Heart right ventricle (tissue), 16 donors: ENCODE measurements around the gene PKHD1. TPM values are rescaled to one million over a fixed set of nuclear protein-coding genes. Genes with fewer than 3 reads are reported as not detected.

Experiments used
- ATAC-seq, 8 donors: fragments of 200-7000 bp; cut with Tn5 transposase; one replicate each; pipeline ENCODE4 v1.9.1; 2020; ENCODE audit warnings: mild to moderate bottlenecking in 8 of 8, moderate library complexity in 8 of 8, moderate number of reproducible peaks in 1 of 8
- DNase-seq, 2 donors: peaks; one replicate each; pipeline ENCODE4 v3.0.0-alpha.2; 2020
- H3K27ac ChIP-seq, 10 donors: fragments of 200-600 bp; sonication (generic) in 2 of 10; one replicate each; pipeline versions ENCODE4 v1.5.0 to v1.8.0; 2020 to 2022; ENCODE audit warnings: mild to moderate bottlenecking in 3 of 10
- H3K27me3 ChIP-seq, 7 donors: fragments of 200-600 bp; one replicate each; pipeline ENCODE4 v1.8.0; 2021 to 2022; ENCODE audit warnings: mild to moderate bottlenecking in 2 of 7
- H3K36me3 ChIP-seq, 9 donors: fragments of 200-600 bp; sonication (generic) in 1 of 9; one replicate each; pipeline versions ENCODE4 v1.5.0 to v1.8.0; 2020 to 2022; ENCODE audit warnings: mild to moderate bottlenecking in 2 of 9
- H3K4me1 ChIP-seq, 9 donors: fragments of 200-600 bp; sonication (generic) in 1 of 9; one replicate each; pipeline versions ENCODE4 v1.5.0 to v1.8.0; 2020 to 2022; ENCODE audit warnings: mild to moderate bottlenecking in 4 of 9
- H3K4me3 ChIP-seq, 10 donors: fragments of 200-600 bp; sonication (generic) in 2 of 10; one replicate each; pipeline versions ENCODE4 v1.5.0 to v1.8.0; 2020 to 2022; ENCODE audit warnings: mild to moderate bottlenecking in 7 of 10, moderate library complexity in 2 of 10
- H3K9me3 ChIP-seq, 11 donors: fragments of 200-600 bp in 10 of 11; sonication (generic) in 2 of 11; one replicate each; pipeline versions ENCODE4 v1.5.0 to v1.8.0; 2013 to 2022; ENCODE audit warnings: mild to moderate bottlenecking in 2 of 11, control low read depth in 1 of 11, moderate library complexity in 1 of 11
- CTCF ChIP-seq, 9 donors: fragments of 200-600 bp; sonication (generic) in 2 of 9; IDR thresholded peaks; one replicate each; pipeline versions ENCODE4 v1.5.0 to v1.8.0; 2021 to 2022; ENCODE audit warnings: antibody characterized with exemption in 9 of 9, mild to moderate bottlenecking in 5 of 9, moderate library complexity in 1 of 9
- WGBS, 2 donors: extraction: QIAGEN DNeasy Blood & Tissue Kit; methylation state at CpG; one replicate each; pipeline ENCODE4 v1.1.7; 2013; ENCODE audit warnings: inconsistent platforms in 1 of 2; 5-methylcytosine and 5-hydroxymethylcytosine counted together
- intact Hi-C, 10 donors: fragments of 100-400 bp; cut with DNase I; formaldehyde crosslinking; loops; one replicate each; pipeline versions ENCODE4 v1.11.1 to v1.14.2; 2022
- polyA plus RNA-seq, 2 donors: library from polyadenylated mRNA; stranded (reverse); fragments of 200-250 nt; gene quantifications; one replicate each; pipeline ENCODE4 v1.2.3, GENCODE V29; 2013
- total RNA-seq, 10 donors: library from RNA; stranded (reverse); fragmentation: NEBNext Ultra II Directional in 3 of 10; extraction: Animal tissue kit (Norgen Biotek cat#: 25700) in 3 of 10; gene quantifications; one replicate each; pipeline versions ENCODE4 v1.2.1 to v1.2.4, GENCODE V29; 2021 to 2023
- donor health status: Arrhythmogenic right ventricular cardiomyopathy.
- donor health status: ischemic (EF 13 %, LVEDD 7.1; RV severe dilation, severe dysfunction).
- donor health status: healthy with polysubstance abuse.
- donor health status: DM: no; HTN: yes; CAD: no.
- donor health status: DM: no; HTN: no; CAD: no.
- donor health status: ischemic (EF 25% LVEDD 6.9; RV normal size, moderate dysfunction).
- donor health status: ischemic (EF 25% LVEDD 5.7; RV mildly dilated, moderate dysfunction).
- donor health status: healthy.
- donor health status: DM: yes; HTN: yes; CAD: no.
- donor health status: Ischemic cardiomyopathy.
- donor health status: ischemic (EF 35%, LVEDD 5.7; RV mildly dilated, moderate dysfunction).
- donor health status: nonischemic (EF 11% LVEDD 7.7; RV severe dilation, severe dysfunction).
- donor health status: DM: yes; HTN: yes; CAD: no.
- donor health status: PGD.
- donor health status: ischemic (EF 29% LVEDD 5.4; RV normal size, mild dysfunction).
- donor health status: nonischemic (EF 23%, LVEDD 6.1; RV moderate dilation, normal function).

Gene PKHD1
- total and polyA plus RNA-seq, 12 donors = under 0.01 to 0.07 (median 0.02) TPM; not detected in 7

- TF ChIP-seq CTCF (IDR thresholded peaks at IDR 0.05) = no peak
- DNase-seq (no peak), ATAC-seq (no peak)
- intact Hi-C loops = loop anchor here in 1 of 10 donors (10.0 kb wide), 1 partner anchor 179 kb away; no protein-coding TSS in a partner anchor
- H3K4me1 ChIP-seq = no peaks in the 10 kb centered on the region
- 76 to 78% methylated on average over 2 of the region's 2 CpGs for WGBS, 2 donors
- H3K36me3 ChIP-seq = no peaks in the 10 kb centered on the region
- H3K27ac ChIP-seq = no peak overlapping the region
- H3K27me3 ChIP-seq = no peaks in the 10 kb centered on the region
- H3K9me3 ChIP-seq = no peaks in the 10 kb centered on the region
- no peak overlapping the region for H3K4me3 ChIP-seq
Measured at GRCh38 chr6:51743999-51744398, 343.4 kb downstream of the PKHD1 start.

GRCh38 chr6:51740658-51741057 is 346.8 kb downstream of the PKHD1 start:
- Histone ChIP-seq H3K9me3 (no peaks in the 10 kb centered on the region), H3K27ac (no peak overlapping the region), H3K27me3 (no peaks in the 10 kb centered on the region), H3K4me3 (no peak overlapping the region), H3K36me3 (no peaks in the 10 kb centered on the region), H3K4me1 (no peaks in the 10 kb centered on the region)
- ATAC-seq (no peak), DNase-seq (no peak)
- TF ChIP-seq CTCF (IDR thresholded peaks at IDR 0.05) = no peak
- intact Hi-C loops = loop anchor here in 1 of 10 donors (10.0 kb wide), 1 partner anchor 176 kb away; no protein-coding TSS in a partner anchor
- 57 to 72% methylated on average over 2 of the region's 2 CpGs for WGBS, 2 donors

GRCh38 chr6:51738614-51739013 is 348.8 kb downstream of the PKHD1 start:
- Histone ChIP-seq H3K36me3 (no peaks in the 10 kb centered on the region), H3K9me3 (no peaks in the 10 kb centered on the region), H3K27me3 (no peaks in the 10 kb centered on the region), H3K4me1 (no peaks in the 10 kb centered on the region), H3K4me3 (no peak overlapping the region), H3K27ac (no peak overlapping the region)
- 48 to 51% methylated on average over 1 of the region's 1 CpG for WGBS, 2 donors
- no peak for DNase-seq
- ATAC-seq = no peak
- TF ChIP-seq CTCF (IDR thresholded peaks at IDR 0.05) = no peak
- intact Hi-C loops = no loop called here

GRCh38 chr6:51737580-51738360 is 349.6 kb downstream of the PKHD1 start:
- H3K4me1 ChIP-seq = no peaks in the 10 kb centered on the region
- no peak overlapping the region for H3K4me3 ChIP-seq
- no peaks in the 10 kb centered on the region for H3K9me3 ChIP-seq
- DNase-seq (no peak), ATAC-seq (no peak)
- 83 to 87% methylated on average over 6 of the region's 6 CpGs for WGBS, 2 donors
- TF ChIP-seq CTCF (IDR thresholded peaks at IDR 0.05) = no peak
- H3K36me3 ChIP-seq = no peaks in the 10 kb centered on the region
- H3K27me3 ChIP-seq = no peaks in the 10 kb centered on the region
- no peak overlapping the region for H3K27ac ChIP-seq
- intact Hi-C loops = no loop called here
